HG03558 (cell line): ENCODE data around the gene SFN.
"Not testable (repeated sequence)": the region's sequence is repeated elsewhere in the genome, so short reads cannot be mapped to it uniquely, and the experiment has no call there.

Source experiments
- ATAC-seq: cut with Tn5 transposase; IDR thresholded peaks from one replicate; pipeline ENCODE4 v1.9.1; 2021; ENCODE audit warnings: moderate number of reproducible peaks; ENCODE audit not compliant: unreplicated experiment; ENCODE audit errors: extremely low read depth

SFN gene

GRCh38 chr1:26861286-26861701, 1.7 kb upstream of the SFN start:
- no peak for ATAC-seq

- ATAC-seq = no peak
These were observed 1.0 kb upstream of the SFN start for GRCh38 chr1:26861889-26862378.

DNA sequence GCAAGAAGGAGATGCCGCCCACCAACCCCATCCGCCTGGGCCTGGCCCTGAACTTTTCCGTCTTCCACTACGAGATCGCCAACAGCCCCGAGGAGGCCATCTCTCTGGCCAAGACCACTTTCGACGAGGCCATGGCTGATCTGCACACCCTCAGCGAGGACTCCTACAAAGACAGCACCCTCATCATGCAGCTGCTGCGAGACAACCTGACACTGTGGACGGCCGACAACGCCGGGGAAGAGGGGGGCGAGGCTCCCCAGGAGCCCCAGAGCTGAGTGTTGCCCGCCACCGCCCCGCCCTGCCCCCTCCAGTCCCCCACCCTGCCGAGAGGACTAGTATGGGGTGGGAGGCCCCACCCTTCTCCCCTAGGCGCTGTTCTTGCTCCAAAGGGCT, 732 bp downstream of the SFN start:
- ATAC-seq = no peak

DNA sequence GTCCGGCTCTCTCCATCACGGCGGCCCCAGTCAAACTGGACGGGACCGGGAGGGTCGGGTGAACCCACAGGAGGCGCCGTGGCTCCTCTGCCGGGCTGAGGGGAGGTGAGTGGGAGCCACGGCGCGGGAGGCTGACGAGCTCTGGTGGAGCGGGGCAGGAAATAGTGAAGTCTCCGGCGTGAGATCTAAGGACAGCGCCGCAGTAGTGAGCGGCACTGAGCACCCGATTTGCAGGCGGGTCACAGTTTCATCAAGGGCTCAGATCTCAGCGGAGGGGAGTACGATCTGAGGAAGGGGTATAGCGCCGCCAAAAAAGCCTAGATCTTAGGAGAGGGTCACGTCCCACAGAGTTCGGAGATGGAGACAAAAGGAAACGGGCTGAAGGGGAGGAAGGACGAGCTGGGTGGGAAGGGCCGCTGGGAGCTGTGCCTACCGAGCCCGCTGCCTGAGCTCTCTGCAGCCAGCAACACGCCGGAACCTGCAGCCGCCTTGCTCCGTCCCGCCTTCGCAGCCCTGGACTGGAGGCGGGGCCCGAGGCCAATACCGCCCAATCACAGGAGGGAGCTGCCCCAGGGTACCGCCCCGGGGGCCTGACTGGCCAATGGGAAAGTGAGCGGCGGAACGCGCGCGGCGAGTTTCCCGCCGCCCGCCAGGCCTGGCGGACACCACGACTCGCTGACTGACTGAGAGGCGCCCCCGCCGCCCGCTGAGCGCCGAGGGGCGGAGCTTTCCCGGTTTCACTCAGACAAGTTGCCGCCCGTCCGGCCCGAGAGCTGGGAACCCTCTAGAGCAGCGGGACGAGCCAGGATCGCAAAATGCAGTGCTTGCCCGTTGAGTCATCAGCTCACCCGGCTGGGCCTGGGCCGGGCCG, 1.9 kb downstream of the SFN start:
- peak; percentile 73 for ATAC-seq

DNA sequence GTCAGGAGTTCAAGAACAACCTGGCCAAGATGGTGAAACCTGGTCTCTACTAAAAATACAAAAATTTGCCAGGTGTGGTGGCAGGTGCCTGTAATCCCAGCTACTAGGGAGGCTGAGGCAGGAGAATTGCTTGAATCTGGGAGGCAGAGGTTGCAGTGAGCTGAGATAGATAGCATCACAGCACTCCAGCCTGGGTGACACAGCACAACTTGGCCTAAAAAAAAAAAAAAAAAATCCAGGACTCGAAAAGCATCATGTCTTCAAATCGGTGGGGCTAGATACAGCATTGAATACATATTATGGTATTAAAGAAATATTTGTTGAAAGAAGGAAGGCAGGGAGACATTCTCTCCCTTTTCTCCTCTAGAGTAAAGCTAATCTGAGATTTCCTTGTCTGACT, 10.1 kb downstream of the SFN start:
- ATAC-seq = not testable (repeated sequence)

DNA sequence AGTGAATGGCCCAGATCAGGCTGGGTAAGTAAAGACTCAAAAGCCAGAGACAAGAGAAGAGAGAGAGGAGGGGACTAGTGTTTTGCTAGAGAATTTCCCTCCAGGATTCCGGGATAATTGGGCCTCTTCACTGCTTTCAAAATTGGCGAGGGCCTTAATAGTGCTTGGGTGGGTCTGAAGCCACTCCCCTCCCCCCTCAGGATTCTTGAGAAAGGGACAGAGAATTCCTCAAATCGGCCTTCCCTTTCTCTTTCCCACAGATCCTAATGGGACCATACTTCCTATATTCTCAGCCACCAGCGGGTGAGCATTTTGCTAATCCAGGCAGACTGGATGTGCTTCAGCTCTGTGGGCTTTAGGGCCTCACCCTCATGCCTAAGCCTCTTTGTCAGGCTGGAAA, 11.9 kb downstream of the SFN start:
- ATAC-seq = no peak

GRCh38 chr1:26877326-26877725, 14.4 kb downstream of the SFN start:
- ATAC-seq = no peak

DNA sequence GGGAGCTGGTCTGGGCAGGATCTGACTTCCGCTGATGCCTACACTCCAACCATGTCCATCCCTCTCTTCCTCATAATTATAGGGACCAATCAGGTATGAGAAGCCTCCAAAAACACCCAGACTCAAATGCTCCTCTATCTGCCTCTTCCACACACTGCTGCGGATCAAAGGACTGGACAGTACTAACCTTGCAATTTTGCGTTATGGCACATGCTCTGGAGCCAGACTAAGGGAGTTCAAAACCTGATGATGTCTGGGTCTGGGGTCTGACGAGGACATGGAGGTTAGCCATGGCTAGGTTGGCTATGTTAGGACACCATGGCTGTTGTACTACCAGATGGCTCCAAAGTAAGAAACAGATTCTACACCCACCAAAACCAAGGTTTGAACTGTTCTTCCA, 16.8 kb downstream of the SFN start:
- ATAC-seq = no peak

DNA sequence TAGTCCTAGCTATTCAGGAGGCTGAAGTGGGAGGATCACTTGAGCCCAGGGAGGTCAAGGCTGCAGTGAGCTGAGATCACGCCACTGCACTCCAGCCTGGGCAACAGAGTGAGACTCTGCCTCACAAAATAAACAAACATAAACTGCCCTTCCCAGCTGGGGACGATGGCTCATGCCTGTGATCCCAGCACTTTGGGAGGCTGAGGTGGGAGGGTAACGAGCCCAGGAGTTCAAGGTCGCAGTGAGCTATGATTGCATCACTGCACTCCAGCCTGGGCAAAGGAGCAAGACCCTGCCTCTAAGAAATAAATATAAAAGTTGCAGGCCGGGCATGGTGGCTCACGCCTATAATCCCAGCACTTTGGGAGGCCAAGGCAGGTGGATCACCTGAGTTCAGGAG, 18.7 kb downstream of the SFN start:
- not testable (repeated sequence) for ATAC-seq

GRCh38 chr1:26882696-26883463, 19.9 kb downstream of the SFN start:
- ATAC-seq = no peak

GRCh38 chr1:26887125-26887524, 24.2 kb downstream of the SFN start:
- ATAC-seq = no peak

DNA sequence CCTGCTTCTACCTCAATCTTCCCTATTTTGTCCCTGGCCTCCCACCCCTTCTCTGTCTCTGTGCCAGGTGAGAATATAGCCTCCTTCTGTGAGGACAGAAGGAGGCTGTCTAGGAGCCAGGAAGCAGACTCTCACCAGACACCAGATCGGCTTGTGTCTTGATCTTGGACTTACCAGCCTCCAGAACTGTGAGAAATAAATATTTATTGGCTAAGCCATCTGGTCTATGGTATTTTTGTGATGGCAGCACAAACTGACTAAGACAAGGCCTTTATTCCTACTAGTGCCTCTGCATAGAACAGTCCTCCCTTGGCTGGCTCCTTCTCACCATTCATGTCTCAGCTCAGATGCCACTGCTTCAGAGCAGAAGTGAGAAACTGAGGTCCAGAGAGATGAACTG, 25.3 kb downstream of the SFN start:
- no peak for ATAC-seq

- peak; percentile 54 for ATAC-seq
These were observed 26.9 kb downstream of the SFN start, which contains the start of gene GPN2 for GRCh38 chr1:26889551-26890466. GPN2 (minus strand) TSS chr1:26890283; CDS start chr1:26890096, 187 bp downstream.

DNA sequence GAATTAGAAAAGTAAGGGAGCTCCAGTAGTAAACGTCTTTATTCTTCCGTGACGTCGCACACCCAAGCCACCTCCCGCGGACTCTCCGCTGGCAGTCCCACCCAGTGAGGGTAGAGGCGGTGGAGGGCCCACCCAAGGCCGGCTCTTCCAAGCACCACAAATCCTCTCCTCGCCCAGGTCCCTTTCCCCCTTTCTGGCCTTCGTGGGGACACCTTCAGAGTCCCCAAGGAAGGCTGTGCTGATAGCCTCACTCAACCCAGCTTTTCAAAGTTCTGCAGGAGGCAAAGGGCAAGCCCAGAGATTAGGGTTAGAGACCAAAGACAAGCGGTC, 27.5 kb downstream of the SFN start:
- no peak for ATAC-seq

DNA sequence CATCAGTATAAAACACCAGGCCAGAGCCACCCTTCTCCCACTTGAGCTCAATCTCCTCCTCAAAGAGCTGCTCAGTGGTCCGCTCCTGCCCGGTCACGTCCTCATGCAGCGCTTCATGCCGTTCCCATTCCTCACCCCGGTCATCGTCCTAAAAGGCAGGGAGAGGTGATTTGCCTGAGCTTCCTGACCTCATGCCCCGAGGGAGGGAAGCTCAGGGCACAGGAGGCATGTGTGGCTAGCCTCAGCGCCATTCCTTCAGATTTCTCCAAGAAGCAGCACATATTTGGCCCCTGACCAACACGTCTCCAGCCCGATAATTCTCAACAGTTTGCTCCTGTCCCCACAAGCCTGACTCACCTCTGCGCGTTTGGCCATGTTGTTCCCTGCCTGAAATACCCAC, 31.3 kb downstream of the SFN start:
- ATAC-seq = no peak

GRCh38 chr1:26897351-26897750, 34.4 kb downstream of the SFN start:
- ATAC-seq = no peak

DNA sequence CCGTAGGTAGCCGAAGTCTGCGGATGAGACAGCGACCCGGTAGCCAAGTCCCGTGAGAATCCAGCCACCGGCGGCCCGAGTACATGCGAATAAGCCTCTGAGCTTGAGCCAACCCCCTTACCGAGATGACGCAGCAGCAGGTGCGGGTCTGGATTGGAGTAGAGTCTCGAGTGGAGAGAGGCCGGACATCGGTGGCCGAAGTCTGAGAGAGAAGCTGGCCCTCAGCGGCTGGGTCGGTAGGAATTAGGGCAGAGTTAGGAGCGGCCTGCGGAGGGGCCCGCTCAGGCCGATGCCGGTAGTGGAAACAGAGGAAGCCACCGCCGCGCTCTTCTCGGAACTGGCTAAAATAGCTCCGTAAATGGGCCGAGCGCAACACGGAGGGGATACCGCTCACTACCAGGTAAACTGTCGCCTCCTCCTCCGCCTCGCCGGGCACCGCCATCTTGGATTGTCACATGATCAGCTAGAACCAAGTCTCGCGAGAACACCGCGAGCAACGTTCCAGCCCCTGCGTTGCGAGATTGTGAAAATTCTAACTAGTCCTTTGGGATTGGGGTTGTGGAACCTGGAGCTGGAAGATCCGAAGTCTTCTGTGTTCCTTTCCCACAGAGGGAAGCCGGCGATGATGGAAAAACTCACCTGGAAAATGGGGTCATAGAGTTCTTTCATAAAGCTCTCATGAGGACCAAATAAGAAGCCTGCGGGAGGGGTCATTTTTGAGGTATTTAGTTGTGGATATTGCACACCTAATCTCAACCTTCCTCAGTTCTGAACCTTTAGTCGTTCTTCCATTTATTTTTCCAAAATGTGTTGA, 37.3 kb downstream of the SFN start, which contains the start of gene GPATCH3:
GPATCH3 (minus strand) TSS at position 467 of the 814 bp plus-strand sequence; CDS start at position 442, 25 bp downstream.
- peak; percentile 58 for ATAC-seq

DNA sequence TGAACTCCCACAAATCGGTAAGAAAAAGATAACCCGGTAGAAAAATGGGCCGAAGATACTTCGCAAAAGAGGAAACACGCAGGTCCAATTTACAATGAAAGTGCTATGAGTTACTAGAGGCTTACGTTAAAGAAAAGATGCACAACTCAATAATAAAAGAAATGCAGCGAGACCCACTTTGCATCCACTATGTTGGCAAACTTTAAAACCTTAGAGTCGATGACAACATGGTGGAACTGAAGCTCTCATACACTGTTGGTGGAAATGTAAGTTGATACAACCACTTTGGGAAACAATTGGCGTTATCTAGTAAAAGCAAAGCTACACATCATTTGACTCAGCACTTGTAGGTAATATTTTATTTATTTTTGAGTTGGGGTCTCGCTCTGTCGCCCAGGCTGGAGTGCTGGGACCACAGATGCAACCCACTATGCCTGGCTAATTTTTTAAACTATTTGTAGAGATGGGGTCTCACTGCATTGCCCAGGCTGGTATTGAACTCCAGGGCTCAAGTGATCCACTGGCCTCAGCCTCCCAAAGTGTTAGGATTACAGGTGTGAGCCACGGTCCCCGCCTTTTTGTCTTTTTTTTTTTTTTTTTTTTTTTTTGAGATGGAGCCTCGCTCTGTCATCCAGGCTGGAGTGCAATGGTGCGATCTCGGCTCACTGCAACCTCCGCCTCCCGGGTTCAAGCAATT, 38.0 kb downstream of the SFN start:
- no peak for ATAC-seq
